ENCODE measurements around the gene GAREM1. TPM values are rescaled to one million over a fixed set of nuclear protein-coding genes. Genes with fewer than 3 reads are reported as not detected.

GAREM1 gene
- total and polyA plus RNA-seq, 2 of the 8 experiments (the other 6 are each of a cell fraction or from before 2014, with no cell fraction given): 3.6 to 9.2 TPM

- H3K14ac ChIP-seq (ENCODE audit: insufficient read length): no peak overlapping the region
- H3K79me2 ChIP-seq (ENCODE audit: control insufficient read depth in 1 of 2, insufficient read depth in 2 of 2, low read length in 2 of 2): no peaks in the 10 kb centered on the region
- H3K23ac ChIP-seq (ENCODE audit: insufficient read length): no peak overlapping the region
- no peak overlapping the region for H2BK20ac ChIP-seq (ENCODE audit: low read length)
- H3K4me2 ChIP-seq (ENCODE audit: insufficient read depth in 1 of 2, low read depth in 2 of 2, low read length in 2 of 2): no peak overlapping the region
- H3K79me1 ChIP-seq (ENCODE audit: low read depth, low read length): no peaks in the 10 kb centered on the region
- no peak overlapping the region for H3K56ac ChIP-seq (replicated peaks; ENCODE audit: insufficient read length, low read depth, low read length)
- no peak overlapping the region for H4K91ac ChIP-seq (replicated peaks; ENCODE audit: insufficient read length, low read length)
- H3K18ac ChIP-seq (ENCODE audit: extremely low read depth, low read length): no peak overlapping the region
- no peak overlapping the region for H3K4me3 ChIP-seq (ENCODE audit: extremely low read depth in 1 of 4, insufficient read depth in 2 of 4, low read depth in 3 of 4, low read length in 4 of 4)
- 86% methylated on average over 4 of the region's 4 CpGs; no CpG with 5 or more reads in 1 of the 2 experiments for WGBS, 2 experiments (ENCODE audit: extremely low coverage in 1 of 2, insufficient coverage in 1 of 2, insufficient read length in 1 of 2, insufficient replicate concordance in 2 of 2, low coverage in 1 of 2, low lambda C conversion rate in 2 of 2, missing lambda C conversion rate in 1 of 2)
- H2BK15ac ChIP-seq (ENCODE audit: low read length): no peak overlapping the region
- no peaks in the 10 kb centered on the region for H3K36me3 ChIP-seq (ENCODE audit: control insufficient read depth in 2 of 4, insufficient read depth in 4 of 4, low read length in 3 of 4)
- no peak overlapping the region for H2AFZ ChIP-seq (ENCODE audit: low read length)
- no peak for FAIRE-seq
- no peak overlapping the region for H3K4ac ChIP-seq (replicated peaks; ENCODE audit: insufficient read length, low read depth, low read length)
- H4K8ac ChIP-seq (ENCODE audit: extremely low read depth, insufficient read depth, low read length): no peak overlapping the region
- no peaks in the 10 kb centered on the region for H4K20me1 ChIP-seq (replicated peaks in 1 of 2; ENCODE audit: control insufficient read depth in 1 of 2, insufficient read depth in 2 of 2, low read length in 2 of 2)
- no peak overlapping the region for H4K5ac ChIP-seq (ENCODE audit: insufficient read length, low read depth, low read length)
- H2BK120ac ChIP-seq (replicated peaks; ENCODE audit: low read depth, low read length): no peak overlapping the region
- no peak overlapping the region for H2AK5ac ChIP-seq (ENCODE audit: low read depth, low read length)
- no peak for DNase-seq (ENCODE audit: low read depth in 1 of 2, low spot score in 2 of 2)
- H2BK5ac ChIP-seq (ENCODE audit: low read depth, low read length): no peak overlapping the region
- H3K4me1 ChIP-seq (replicated peaks in 1 of 4; ENCODE audit: control insufficient read depth in 3 of 4, insufficient read depth in 4 of 4, low read length in 3 of 4): no peaks in the 10 kb centered on the region
- no peaks in the 10 kb centered on the region for H3K9me3 ChIP-seq (ENCODE audit: insufficient read depth in 2 of 2, low read depth in 1 of 2, low read length in 1 of 2)
- ChIA-PET CTCF (ENCODE audit: partially characterized antibody) (interaction anchor here (0.6 to 1.0 kb wide), 3 partner anchors 8 to 90 kb away, joined by 3 read pairs; no protein-coding TSS in a partner anchor), POLR2A (ENCODE audit: partially characterized antibody) (no interaction called here)
- no peak overlapping the region for H3K27ac ChIP-seq (ENCODE audit: low read depth, low read length)
- H3K23me2 ChIP-seq (ENCODE audit: low read depth, low read length): no peaks in the 10 kb centered on the region
- H3K27me3 ChIP-seq (replicated peaks in 1 of 4; ENCODE audit: control insufficient read depth in 3 of 4, extremely low read depth in 1 of 4, insufficient read depth in 3 of 4, low read length in 3 of 4): no peaks in the 10 kb centered on the region
- no peak overlapping the region for H2BK12ac ChIP-seq (ENCODE audit: low read depth, low read length)
- no peak overlapping the region for H3K9ac ChIP-seq (replicated peaks in 1 of 4; ENCODE audit: extremely low read depth in 1 of 4, low read depth in 3 of 4, low read length in 3 of 4)
- no peak for TF ChIP-seq ATF2 (IDR thresholded peaks at IDR 0.05; ENCODE audit: low read length)
- TF ChIP-seq RAD21 (IDR thresholded peaks at IDR 0.05 in 1 of 2, conservative IDR thresholded peaks at IDR 0.05 in 1 of 2; ENCODE audit: low read depth in 2 of 2, low read length in 2 of 2): no peak
- TF ChIP-seq ZNF274 (IDR thresholded peaks at IDR 0.05; ENCODE audit: borderline replicate concordance, extremely low read depth, low read length): no peak
- TF ChIP-seq TCF12 (IDR thresholded peaks at IDR 0.05; ENCODE audit: low read depth, low read length): no peak
- TF ChIP-seq ATF3 (IDR thresholded peaks at IDR 0.05; ENCODE audit: insufficient read depth, low read depth, low read length): no peak
- 0 out of 2 replicates have a peak, but pooled peaks have one; percentile 14 for TF ChIP-seq TEAD4 (IDR thresholded peaks at IDR 0.05; ENCODE audit: low read depth, low read length)
- no peak for TF ChIP-seq SRF (IDR thresholded peaks at IDR 0.05; ENCODE audit: low read depth, low read length)
- no peak for TF ChIP-seq KDM4A (IDR thresholded peaks at IDR 0.05; ENCODE audit: low read depth, low read length, severe bottlenecking)
- 0 out of 2 replicates have a peak, but pooled peaks have one; percentile 8 for TF ChIP-seq JUND (IDR thresholded peaks at IDR 0.05; ENCODE audit: low read length)
- no peak for TF ChIP-seq CHD1 (IDR thresholded peaks at IDR 0.05; ENCODE audit: low read depth, low read length)
- TF ChIP-seq GTF2F1 (IDR thresholded peaks at IDR 0.05; ENCODE audit: borderline replicate concordance, low read depth, low read length): no peak
Measured at GRCh38 chr18:32349728-32350395, 120.8 kb downstream of the GAREM1 start.

All from H1 (cell line).